GM19395 (cell line): Measurements from ENCODE around the gene THRB.

Experiments
- ATAC-seq: cut with Tn5 transposase; IDR thresholded peaks from one replicate; pipeline ENCODE4 v1.9.1; 2021; ENCODE audit warnings: mild to moderate bottlenecking, moderate library complexity; ENCODE audit not compliant: unreplicated experiment

The THRB gene

DNA sequence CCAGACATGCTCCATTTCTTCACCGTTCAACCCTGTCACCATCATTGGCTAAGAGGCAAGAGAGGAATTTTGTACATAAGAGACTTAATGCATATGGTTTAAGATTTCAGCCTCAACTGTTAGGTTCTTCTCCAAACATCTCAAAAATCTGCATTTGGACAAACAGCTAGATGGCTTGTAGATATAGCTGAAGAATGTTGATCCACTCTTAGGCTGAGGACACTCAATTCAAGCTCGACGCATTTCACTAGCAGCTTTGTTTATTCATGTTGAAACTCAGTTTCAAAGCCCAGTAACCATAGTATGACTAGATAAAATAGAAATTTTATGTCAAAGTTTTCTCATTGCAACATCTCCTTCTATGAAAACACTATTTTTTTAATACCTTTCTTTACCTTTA, 208.2 kb downstream of the THRB start:
- ATAC-seq = no peak

DNA sequence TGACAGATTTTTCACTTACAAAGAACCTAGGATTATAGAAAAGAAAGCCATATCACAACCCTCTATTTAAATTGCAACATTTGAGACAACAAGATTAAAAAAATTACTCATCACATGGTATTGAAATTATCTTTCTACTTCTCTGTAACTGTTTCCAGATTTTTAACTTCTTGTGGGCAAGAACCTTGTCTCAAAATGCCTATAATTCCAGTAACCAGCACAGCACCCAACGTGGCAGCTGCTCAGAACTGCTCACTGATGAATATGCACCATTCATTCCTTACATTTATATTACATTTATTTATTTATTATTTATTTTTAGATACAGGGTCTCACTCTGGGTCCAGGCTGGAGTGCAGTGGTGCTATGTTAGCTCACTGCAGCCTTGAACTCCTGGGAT, 216.1 kb downstream of the THRB start:
- ATAC-seq = no peak

DNA sequence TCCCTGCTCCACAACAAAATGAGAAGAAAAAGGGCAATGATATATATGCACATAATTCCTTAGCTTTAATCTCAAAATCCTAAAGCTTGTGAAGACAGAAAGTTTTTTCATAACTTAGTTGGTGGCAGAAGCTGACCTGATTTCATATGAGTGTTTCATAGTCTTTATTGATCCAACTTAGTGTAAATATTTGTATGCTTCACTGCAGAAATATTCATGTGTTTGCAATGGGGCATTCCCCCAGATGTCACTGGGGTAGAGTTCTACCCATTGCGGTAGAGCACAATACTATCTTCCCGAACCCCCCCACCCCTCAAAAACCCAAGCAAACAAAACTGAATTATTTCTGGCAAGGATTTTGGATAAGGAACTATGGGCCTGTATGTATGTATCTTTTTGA, 221.2 kb downstream of the THRB start:
- no peak for ATAC-seq

DNA sequence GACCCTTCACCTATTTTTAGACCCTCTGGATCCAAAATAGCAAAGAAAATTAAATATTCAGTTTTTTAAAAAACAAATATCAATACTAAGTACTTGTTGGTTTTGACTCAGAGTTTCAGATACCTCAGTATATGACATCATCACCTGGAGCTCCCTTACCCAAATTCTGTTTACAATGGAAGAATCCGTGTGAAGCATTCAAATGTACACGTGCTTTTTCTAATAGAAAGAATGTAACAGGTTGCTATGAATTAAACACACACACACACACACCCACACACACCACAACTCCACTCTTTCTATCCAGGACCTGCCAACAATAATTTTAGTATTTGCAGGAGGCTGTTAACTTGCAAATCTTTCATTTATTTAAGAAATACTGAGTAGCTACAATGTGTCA, 221.8 kb downstream of the THRB start:
- no peak for ATAC-seq

DNA sequence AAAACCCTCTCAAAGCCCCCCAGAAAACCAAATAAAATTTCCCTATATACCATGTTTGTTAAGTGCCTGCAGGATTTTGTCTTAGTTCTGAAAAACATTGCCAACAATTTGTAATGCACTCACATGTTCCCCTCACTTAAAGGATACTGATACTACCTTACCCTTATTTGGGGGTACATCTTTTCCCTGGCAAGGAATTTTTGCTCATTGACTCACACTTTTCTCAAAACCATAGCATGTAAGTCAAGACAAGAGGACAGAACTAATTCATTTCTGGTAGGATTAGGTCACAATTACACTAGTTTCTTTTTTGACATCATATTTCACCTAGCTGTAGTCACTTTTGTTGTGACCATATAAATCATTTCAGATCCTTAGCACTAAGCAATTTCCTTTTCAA, 222.2 kb downstream of the THRB start:
- no peak for ATAC-seq

DNA sequence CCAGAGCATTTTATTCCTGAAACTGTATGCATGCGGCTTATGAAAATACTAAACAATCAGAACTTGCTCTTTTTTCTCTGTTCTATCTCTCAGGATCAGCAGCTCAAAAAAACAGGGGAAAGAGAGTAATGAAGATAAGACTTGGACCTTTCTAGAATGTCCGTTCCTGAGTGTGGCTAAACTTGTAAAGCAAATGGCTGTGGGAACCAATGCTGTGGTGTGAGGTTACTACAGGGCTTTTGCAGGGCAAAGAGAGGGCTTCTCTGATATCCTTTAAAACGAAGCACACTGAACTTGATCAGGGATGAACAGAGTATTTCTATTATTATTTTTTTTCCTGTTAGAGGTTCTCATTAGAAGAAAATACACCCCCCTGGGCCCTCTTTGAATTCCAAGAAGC, 223.4 kb downstream of the THRB start:
- no peak for ATAC-seq

DNA sequence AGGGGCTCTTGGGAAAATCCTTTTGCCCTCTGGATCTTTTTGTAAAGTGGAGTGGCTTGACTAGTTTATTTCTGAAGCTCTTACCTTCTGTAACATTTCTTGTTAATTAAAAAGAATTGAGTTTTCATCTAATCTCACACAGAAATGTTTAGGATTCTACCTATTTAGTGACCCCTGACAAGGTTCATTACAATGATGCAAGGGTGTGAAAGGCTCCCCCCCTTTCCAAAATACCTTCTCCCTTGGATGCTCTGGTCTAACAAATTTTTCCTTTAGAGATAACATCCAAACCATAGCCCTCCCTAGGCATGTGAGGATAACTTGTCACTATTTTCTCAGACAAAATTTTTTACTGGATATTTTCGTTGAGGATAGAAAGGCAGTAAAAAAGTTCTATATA, 223.9 kb downstream of the THRB start:
- no peak for ATAC-seq

DNA sequence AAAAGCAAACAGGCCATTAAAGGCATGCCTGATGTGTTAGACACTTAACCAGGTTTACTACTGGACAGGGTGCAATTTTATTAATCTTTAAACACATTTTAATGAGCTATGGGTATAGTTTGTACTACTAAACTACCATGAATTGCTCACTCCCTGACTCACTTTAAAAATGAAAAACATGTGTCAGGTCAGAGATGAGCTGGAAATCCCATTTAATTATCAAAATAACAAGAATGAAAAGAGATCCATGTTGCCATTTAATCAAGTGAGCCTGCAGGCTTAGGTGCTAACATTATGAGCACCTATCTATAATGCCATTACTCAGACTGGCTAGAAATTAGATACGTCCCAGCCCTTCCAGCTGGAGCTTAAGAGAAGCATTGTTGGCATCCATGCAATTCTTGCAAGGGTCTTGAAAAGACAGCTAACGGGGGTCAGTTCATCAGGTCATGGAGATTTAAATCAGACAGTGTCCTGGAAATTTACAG, 224.4 kb downstream of the THRB start:
- ATAC-seq = no peak

DNA sequence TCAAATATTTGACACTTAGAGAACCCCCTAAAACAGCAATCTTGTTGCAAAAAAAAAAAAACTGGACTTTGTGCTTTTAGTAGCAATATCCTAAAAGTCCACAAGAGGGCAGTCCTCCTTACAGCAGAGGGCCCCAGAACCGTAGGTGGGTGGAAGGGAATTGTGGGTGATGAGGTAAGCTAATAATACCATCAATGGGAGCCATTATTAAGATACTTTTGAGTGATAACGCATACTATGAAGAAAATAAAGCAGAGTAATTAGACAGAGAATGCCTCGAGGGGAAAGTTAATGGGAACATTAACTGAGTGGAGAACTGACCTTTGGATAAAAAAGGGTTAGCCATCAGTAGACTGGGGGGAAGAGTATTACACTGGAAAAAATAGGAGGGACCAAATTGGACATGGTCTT, 229.9 kb downstream of the THRB start:
- peak; percentile 88 for ATAC-seq

DNA sequence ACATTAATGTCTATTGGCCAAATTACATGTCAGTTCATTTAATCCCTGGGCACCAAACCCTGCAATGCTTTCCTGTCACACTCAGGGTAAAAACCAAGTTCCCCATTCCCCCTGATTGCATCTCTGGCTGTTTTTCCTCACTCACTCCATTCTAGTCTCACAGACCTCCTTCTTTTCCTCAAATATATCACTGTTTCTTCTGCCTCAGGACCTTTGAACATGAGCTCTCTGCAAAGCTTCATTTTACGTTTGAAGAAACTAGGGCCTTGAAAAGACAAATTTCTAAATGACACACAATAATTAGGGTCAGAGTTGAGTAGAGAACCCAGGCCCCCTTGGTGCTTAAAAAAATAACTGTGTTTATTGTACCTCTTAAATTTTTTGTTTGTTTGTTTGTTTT, 230.6 kb downstream of the THRB start:
- no peak for ATAC-seq

DNA sequence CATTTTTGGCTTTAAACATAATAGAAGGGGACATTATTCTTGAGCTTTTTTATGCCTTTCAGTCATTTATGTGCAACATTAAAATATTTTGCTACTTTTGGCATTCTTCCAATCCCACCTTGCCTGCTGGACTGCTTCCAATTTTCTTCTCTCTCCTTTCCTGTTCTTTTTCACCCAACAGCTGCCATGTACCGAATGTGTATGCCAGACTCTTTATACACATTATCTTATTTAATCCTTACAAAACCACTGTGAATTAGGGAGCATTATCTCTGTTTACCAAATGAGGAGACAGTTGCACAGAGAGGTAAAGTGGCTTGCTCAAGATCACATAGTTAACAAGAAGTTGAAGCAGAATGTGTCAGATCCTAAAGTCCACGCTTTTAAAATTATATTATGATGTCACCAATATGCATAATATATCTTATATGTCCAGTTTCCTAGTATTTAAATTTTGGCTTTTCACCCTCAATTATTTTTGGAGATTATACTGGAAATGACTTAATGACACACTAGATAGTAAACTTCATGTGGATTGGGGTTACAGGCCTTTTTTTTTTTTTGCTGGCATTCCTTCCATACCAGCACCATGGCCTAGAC, 231.5 kb downstream of the THRB start:
- no peak for ATAC-seq

DNA sequence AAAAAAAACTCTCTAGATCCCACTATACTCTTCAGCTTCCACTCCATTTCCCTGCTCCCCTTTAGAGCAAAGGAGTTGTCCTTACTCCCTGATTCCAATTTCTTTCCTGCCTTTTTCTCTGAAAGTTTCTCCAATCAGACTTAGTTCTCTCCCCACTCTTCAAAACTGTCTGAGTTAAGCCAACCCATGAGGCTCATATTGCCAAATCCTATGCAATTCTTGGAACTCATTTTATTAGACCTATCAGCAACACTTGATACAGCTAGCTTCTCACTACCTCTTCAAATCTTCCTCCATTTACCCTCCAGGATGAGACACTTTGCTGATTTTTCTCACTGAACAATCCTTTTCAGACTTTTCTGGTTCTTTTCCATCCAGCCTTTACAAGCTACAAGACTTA, 233.1 kb downstream of the THRB start:
- ATAC-seq = no peak

DNA sequence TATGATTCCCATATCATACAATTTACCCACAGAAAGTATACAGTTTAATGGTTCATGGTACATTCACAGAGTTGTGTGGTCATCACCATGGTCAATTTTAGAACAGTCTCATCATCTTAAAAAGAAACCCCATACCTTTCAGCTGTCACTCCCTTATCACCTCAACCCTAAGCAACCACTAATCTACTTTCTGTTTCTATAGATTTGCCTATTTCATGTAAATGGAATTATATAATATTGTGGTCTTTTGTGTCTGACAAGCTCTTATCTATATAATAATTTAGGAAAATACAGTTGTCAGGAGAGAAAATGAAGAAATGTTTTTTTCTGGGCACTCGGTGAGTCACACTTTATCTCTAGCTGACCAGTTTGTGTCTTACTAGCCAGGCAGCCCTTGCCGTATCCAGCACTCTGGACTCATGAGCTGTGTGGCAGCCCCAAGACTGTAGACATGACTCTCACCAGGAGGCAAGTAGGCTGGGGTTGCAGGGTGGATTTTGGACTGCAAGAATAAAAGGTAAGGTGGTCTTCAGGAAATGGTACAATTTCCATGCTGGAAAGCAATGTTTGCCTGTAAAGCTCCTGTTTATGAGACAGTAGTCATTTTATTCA, 234.6 kb downstream of the THRB start:
- no peak for ATAC-seq

DNA sequence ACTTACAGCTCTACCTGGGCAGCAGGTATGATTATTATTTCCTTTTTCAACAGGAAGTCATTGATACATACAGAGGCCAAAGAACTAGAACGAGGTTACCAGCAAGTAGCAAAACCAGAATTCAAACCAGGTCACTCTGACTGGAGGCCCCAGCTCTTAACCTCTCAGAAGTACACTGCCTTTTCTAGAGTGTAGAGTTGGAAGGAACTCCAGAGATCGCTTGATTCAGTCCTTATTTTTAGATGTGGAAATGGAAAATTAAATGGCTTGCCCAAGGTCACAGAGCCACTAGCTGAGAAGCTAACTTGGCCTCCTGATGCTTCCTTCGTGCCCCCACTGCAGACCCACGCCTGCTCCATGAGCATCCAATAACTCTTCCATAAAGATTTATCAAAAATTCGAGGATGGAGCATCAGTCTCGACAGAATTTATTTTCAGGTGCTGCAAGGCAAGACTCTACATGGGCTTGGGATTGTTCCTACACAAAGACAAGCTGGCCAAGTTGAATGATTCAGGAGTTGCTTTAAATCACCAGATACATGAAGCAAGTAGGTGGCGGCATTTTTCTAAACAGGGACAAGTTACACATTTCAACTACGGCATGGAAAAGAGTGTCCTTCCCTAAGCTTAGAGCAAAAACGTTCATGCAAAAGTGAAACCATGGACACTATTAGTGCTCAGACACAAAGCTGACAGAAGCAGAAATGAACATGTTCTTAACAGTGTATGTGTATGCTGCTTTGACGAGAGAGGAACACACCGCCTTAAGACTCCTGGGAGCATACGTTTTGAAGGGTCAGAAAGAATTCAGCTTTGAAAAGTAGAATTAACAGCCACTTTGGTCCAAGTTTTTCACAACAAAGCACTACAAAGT, 235.7 kb downstream of the THRB start:
- ATAC-seq = no peak

DNA sequence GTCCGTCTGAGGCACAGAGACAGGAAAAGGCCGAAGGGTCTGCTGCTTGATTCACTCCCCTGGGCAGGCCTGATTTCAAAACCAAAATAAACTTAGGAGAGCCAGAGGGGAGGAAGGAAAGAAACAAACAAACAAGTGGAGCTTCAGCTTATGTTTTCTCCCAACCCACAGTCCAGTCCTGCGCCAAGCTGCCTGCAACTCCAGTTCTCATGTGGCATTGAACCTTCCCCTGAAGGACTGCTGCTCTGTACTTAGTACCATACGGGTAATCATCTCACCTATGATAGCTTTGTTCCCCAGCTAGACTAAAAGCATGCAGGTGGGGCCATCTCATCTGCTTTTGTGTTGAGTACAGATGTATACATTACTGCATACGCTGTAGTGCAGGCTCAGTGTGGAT, 236.4 kb downstream of the THRB start:
- no peak for ATAC-seq

DNA sequence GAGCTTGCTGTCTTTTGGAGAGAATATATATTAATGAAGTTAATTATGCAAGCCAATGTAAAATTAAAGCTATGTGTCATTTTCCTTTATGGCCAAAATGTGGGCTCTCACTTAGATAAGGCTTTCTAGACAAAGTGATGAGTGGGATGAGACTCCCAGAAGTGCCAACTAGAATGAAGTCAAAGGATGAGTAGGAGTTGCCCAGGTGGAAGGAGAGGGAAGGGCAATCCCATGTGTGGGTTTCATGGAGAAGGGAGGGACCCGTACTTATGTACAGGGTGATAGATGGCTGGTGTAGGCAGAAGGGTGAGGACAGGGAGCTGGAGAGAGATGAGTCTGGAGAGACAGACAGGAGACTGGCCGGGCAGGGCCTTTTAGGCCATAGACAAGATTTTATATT, 239.2 kb downstream of the THRB start:
- ATAC-seq = no peak

DNA sequence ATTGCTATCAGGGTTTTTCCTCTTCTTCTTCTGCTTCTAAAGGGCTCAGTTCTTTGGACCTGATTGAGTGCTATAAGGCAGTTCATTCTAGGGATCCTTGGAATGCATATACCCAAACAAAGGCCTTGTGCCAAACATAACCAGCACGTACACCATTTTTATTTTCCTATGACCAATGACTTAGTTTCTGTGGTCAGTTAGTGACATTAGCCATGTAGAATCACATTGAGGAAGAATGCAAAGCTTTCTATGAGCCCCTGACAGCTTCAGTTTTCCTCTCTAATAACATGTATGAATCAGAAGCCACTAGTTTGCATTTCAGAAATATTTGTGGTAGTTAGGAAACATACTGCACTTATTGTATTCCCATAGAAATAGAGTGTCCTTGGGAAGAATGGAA, 240.0 kb downstream of the THRB start:
- ATAC-seq = no peak

DNA sequence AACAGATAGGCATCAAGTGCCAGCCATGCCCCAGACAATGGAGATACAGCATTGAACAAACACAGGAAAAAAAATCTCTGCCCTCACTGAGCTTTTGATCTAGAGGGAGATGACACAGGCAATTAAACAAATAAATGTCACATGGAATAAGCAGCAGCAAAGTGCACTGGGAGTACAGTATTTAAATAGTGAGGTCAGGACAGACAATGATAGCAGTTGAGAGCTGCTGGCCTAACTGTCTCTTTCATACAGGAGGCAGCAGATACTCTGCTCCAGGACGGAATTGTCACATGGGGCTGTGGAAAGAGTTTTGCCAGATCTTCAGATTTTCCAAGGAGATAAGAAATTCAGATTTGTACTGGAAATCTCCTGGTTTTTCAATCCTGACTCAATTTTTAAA, 241.3 kb downstream of the THRB start:
- ATAC-seq = no peak

DNA sequence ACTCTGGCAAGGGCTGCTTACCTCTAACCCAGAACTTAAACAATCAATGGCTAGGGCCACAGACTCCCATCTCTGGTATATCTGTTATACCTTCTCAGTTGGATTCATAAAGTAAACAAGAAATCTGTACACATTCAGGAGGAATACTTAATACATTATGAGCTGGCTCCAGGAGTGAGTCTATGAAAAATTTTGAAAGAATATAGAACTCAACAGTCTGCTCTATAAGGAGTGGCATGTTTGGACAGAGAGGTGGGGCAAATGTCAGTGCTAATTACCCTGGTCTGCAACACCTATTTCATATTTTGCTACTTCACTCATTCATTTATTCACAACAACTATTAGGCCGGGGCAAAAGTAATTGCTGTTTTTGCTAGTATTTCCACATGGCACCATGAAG, 245.1 kb downstream of the THRB start:
- ATAC-seq = no peak

DNA sequence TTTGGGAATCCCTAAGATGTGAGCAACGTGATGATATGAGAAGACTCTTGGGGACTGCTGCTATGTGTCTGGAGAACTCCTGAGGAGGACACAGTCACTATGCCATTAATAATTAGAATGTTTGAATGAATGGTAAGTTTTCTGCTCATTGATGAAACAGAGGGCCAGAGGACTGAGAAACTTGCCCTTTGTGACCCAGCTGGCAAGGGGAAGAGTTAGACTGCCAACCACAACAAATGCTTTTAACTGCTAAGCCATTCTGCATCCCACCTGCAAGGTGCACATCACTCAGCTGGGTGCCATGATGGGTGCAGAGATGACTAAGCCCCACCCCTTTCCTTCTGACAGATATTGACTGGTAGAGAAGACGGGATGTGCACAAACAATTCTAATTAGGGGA, 249.6 kb downstream of the THRB start:
- no peak for ATAC-seq

DNA sequence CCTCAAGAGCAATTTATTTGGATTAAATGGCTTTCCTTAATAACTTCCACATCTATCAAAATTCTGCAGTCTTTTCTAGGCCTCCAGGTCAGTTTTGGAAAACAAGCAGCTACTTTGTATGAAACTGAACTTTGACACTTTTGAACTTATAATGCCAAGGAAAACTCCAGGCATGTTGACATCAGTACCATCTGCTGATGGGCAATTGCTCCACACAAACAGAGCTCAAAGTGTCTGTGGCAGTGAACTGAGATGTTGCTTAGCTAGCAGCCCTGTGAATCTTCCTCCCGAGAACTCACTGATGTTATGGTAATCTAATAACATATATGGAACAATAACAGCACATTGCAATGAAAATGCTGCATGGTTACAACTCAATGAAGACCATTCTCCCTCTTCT, 250.2 kb downstream of the THRB start:
- ATAC-seq = no peak

DNA sequence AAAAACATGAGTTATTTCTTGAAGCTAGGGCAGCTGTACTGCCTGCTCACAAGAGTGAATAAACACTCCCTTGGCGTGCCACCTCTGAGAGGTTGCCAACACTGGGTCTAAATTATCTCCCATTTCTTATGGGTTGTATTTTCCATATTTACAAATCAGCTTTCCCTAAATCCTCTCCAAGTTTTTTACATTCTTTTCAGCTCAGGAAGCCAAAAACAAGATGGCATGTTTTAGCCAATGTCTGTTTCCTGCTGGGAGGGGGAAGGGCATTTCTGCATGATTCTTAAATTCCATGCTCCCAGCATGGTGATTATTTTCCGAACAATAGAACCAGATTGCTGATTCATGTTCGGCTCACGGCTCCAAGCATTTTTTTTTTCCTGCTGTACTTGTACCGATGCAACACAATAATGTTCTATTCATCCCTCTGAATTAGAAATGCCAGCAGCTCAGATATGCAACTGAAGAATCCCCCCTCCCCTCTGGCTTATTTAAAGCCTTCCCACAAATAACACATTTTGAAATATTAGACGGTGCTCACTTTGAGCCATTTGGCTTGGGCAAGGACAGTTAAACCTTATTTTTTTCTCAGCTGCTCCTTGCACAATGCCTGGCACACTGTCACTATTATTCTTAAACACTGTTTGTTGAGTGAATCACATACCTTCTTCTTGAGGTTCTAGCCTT, 252.5 kb downstream of the THRB start:
- no peak for ATAC-seq
